ENCODE measurements around the gene MAST4.
A peak's percentile ranks its signal among the peaks of the same experiment; 100 is the strongest.

Gene MAST4

GRCh38 chr5:67003935-67004729, 407.9 kb downstream of the MAST4 start:
- no peak for FAIRE-seq

- FAIRE-seq: no peak
Measured at GRCh38 chr5:67004730-67005350, 408.6 kb downstream of the MAST4 start.

GRCh38 chr5:67005737-67006499, 409.7 kb downstream of the MAST4 start:
- no peak for FAIRE-seq

- no peak for FAIRE-seq
Measured at GRCh38 chr5:67006500-67006848, 410.3 kb downstream of the MAST4 start.

- FAIRE-seq: peak; percentile 81
Measured at GRCh38 chr5:67009028-67009427, 412.8 kb downstream of the MAST4 start.

- FAIRE-seq: no peak
Measured at GRCh38 chr5:67010684-67011409, 414.7 kb downstream of the MAST4 start.

GRCh38 chr5:67011422-67011821, 415.2 kb downstream of the MAST4 start:
- no peak for FAIRE-seq

- no peak for FAIRE-seq
Measured at GRCh38 chr5:67012171-67012570, 416.0 kb downstream of the MAST4 start.

GRCh38 chr5:67013719-67014118, 417.5 kb downstream of the MAST4 start:
- FAIRE-seq: no peak

GRCh38 chr5:67014191-67014590, 418.0 kb downstream of the MAST4 start:
- no peak for FAIRE-seq

GRCh38 chr5:67014957-67015400, 418.8 kb downstream of the MAST4 start:
- FAIRE-seq: peak; percentile 13

- FAIRE-seq: peak; percentile 93
Measured at GRCh38 chr5:67015541-67016191, 419.5 kb downstream of the MAST4 start.

- no peak for FAIRE-seq
Measured at GRCh38 chr5:67019065-67019845, 423.1 kb downstream of the MAST4 start.

- no peak for FAIRE-seq
Measured at GRCh38 chr5:67020096-67020615, 424.0 kb downstream of the MAST4 start.

GRCh38 chr5:67021031-67021430, 424.8 kb downstream of the MAST4 start:
- FAIRE-seq: no peak

- no peak for FAIRE-seq
Measured at GRCh38 chr5:67021521-67021920, 425.3 kb downstream of the MAST4 start.

GRCh38 chr5:67021962-67022361, 425.8 kb downstream of the MAST4 start:
- FAIRE-seq: no peak

GRCh38 chr5:67025457-67025856, 429.3 kb downstream of the MAST4 start:
- FAIRE-seq: no peak

GRCh38 chr5:67026278-67026677, 430.1 kb downstream of the MAST4 start:
- peak; percentile 33 for FAIRE-seq

GRCh38 chr5:67027171-67027570, 431.0 kb downstream of the MAST4 start:
- no peak for FAIRE-seq

GRCh38 chr5:67028371-67028770, 432.2 kb downstream of the MAST4 start:
- no peak for FAIRE-seq

All from islet of Langerhans (tissue), 1 donor.